Cardiac fibroblast (primary cell): ENCODE data around the gene COL11A1.
A peak's percentile ranks its signal among the peaks of the same experiment; 100 is the strongest.
"Not testable (repeated sequence)": the region's sequence is repeated elsewhere in the genome, so short reads cannot be mapped to it uniquely, and the experiment has no call there.

Source experiments
- DNase-seq, 2 donors: peaks; one replicate each; pipeline versions ENCODE4 v3.0.0 to v3.0.0-alpha.2; 2010; ENCODE audit warnings: low read depth in 2 of 2
- H3K4me3 ChIP-seq, 2 donors: replicated peaks in 1 of 2; 1 replicate in 1 of 2; 2 replicates in 1 of 2; pipeline ENCODE4 v1.5.1; 2011; ENCODE audit warnings: low read depth in 2 of 2, low read length in 2 of 2, mild to moderate bottlenecking in 2 of 2, moderate library complexity in 1 of 2
- CTCF ChIP-seq: IDR thresholded peaks from one replicate; pipeline ENCODE4 v1.5.1; 2011; ENCODE audit warnings: low read depth, mild to moderate bottlenecking, low read length, inconsistent platforms

COL11A1 gene

DNA sequence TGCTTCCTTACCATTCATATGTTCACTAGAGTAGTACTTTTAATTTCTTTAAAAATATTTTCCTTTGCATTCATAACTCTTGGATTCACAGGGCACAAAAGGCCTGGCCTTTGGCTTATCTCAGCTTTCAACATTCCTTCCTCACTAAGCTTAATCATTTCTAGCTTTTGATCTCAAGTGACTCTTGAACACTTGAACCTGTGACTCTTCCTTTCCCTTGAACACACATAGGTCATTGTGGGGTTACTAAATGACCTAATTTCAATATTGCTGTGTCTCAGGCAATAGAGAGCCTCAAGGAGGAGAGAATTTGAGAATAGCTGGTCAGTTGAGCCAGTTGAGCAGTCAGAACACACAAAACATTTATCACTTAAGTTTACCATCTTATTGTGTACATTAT, 49.9 kb downstream of the COL11A1 start:
- H3K4me3 ChIP-seq, result no peak overlapping the region
- DNase-seq, result no peak
- TF ChIP-seq CTCF, result no peak

- no peak overlapping the region for H3K4me3 ChIP-seq
- DNase-seq, result peak; percentile 76 to 79
- TF ChIP-seq CTCF, result no peak
Measured at GRCh38 chr1:103056423-103056822, 51.9 kb downstream of the COL11A1 start.

DNA sequence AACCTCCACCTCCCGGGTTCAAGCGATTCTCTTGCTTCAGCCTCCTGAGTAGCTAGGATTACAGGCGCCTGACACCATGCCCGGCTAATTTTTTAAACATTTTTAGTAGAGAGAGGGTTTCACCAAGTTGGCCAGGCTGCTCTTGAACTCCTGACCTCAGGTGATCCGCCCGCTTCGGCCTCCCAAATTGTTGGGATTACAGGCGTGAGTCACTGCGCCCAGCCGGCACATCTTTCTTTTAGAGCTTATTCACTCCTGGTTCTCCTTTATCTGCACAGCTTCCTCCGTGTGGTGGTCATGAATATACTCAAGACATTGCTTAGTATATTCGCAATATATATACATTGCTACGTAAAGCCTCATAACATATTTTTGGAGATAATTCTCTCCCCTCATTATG, 80.2 kb downstream of the COL11A1 start:
- DNase-seq, H3K4me3 ChIP-seq: not testable (repeated sequence)

- TF ChIP-seq CTCF, result no peak
Measured at GRCh38 chr1:103025858-103026409, 82.4 kb downstream of the COL11A1 start.

DNA sequence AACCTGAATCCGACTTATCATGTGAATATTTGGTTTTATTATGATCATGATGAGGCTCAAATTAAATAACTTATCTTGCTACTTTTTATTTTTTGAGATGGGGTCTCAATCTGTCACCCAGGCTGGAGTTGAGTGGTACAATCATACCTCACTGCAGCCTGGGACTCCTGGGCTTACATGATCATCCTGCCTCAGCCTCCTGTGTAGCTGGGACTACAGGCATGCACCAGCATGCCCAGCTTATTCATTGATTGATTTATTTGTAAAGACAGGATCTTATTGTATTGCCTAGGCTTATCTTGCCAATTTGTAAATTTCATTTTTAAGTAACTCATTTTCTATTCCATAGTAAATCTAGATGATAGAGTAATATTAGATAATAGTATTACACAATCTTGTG, 84.3 kb downstream of the COL11A1 start:
- H3K4me3 ChIP-seq, result no peak overlapping the region
- TF ChIP-seq CTCF, result no peak
- DNase-seq, result no peak

More at GRCh38 chr1:103025858-103026409, 82.4 kb downstream of the COL11A1 start:
- no peak for DNase-seq
- H3K4me3 ChIP-seq, result no peak overlapping the region

GRCh38 chr1:103002005-103002404, 106.3 kb downstream of the COL11A1 start:
- no peak for TF ChIP-seq CTCF
- DNase-seq, result no peak
- no peak overlapping the region for H3K4me3 ChIP-seq

DNA sequence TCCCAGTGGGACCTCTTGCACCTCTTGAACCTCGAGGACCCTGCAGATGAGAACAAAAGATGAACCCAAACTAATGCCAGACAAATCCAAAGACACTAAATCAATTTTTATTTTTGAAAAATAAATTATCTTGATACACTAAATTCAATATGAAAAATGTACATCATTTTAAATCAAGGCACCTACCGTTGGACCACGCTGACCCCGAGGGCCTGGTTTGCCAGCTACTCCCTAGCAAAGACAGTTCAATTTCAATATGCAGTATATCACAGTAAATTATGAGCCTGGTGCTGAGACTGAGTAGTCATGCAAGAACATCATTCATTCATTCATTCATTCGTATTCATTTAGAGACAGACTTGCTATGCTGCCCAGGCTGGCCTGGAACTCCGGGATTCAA, 129.4 kb downstream of the COL11A1 start:
- TF ChIP-seq CTCF, result no peak
- H3K4me3 ChIP-seq, result no peak overlapping the region
- no peak for DNase-seq
